ENCODE results near the gene ZNF816.
"Not testable (repeated sequence)": the region's sequence is repeated elsewhere in the genome, so short reads cannot be mapped to it uniquely, and the experiment has no call there.

The ZNF816 gene

GRCh38 chr19:52962394-52963246, at the start of gene ZNF816:
TSS of gene ZNF816 (minus strand) at chr19:52962881. CDS start at chr19:52956089, 6,792 bp downstream.
- DNase-seq (ENCODE audit: low read depth in 1 of 2, low spot score in 1 of 2): peak; percentile 98 to 99

DNA sequence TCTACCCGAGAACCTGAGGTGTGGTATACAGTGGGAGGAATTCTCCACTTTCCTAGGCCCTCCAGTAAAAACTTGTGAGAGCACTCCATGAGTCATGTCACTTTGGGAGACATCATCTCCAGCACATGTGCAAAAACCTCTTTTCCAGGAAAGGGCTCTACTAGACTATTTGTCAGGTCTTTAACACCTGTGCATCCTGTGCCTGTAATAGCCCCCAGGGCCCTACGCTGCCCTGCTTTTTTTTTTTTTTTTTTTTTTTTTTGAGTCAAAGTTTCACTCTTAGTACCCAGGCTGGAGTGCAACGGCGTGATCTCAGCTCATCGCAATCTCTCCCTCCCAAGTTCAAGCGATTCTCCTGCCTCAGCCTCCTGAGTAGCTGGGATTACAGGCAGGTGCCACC, 49.3 kb upstream of the ZNF816 start:
- no peak for DNase-seq (ENCODE audit: low read depth in 1 of 2, low spot score in 1 of 2)

DNA sequence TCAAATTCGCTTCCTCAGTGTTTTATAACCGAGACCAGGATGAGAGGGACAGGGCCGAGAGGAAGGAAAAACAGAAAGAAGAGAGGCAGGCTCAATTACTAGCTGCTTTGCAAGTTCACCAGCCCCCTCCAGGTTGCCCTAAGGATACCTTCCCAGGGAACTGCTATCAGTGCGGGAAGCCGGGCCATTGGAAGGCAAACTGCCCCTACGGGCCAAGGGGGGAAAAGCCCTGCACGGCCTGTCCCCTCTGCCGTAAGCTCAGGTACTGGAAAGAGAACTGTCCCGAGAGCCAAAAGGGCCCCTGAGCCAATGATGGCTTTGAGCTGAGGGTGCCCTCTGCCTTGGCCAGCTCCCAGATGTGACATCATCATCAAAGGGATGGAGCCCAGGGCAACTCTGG, 47.8 kb upstream of the ZNF816 start:
- no peak for DNase-seq (ENCODE audit: low read depth in 1 of 2, low spot score in 1 of 2)

DNA sequence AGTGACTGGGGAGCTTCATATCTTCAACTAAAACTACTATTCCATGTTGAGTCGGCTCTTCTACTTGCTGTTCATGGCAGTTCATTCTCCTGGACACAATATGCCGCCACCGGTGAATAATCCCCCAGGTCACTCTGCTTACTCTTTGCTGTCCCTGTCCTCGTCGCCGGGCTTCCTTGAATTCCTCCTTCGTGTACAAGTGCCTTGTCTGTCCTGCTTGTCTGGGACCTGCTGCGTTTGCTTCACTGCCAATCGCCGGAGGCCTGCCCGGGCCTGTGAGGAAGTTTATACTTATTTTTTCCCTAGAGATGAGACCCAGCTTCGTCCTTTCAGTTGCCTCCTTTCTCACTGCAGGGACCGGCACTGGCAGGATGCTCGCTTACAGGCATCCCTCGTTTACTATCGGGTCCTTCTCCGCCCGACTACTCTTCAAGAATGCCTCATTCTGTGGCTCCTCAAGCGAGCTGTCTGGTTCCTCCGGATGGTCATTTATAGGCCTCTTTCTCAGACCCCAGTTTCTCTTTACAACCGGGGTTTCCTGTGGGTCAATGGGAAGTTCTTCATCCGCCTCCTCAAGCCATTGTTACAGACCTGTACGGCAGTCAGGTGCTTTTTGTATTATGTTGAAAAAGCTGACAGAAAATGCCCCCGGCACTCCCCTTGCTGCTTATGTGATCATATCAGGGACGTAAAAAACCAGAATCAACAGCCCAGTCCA, 45.5 kb upstream of the ZNF816 start:
- no peak for DNase-seq (ENCODE audit: low read depth in 1 of 2, low spot score in 1 of 2)

DNA sequence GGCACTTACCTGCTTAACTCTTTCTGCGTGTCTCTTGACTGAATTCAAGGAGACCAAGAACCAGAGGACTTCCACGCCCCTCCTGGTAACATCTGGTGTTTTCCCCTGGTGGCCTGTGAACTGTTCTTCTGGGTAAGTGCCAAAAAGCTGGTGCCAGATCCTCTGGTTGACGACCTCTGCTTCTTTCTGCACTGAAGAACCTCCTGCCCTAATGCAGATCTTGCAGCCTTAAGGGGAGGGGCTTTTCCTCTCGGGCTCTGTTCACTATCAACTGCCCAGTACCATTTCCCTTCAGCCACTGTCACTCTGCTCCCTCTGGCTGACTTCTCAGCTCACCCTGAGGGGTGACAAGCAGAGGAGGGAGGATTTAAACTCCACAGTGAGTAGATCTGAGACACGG, 44.9 kb upstream of the ZNF816 start:
- DNase-seq (ENCODE audit: low read depth in 1 of 2, low spot score in 1 of 2): no peak

GRCh38 chr19:53007200-53007599, 44.5 kb upstream of the ZNF816 start:
- no peak for DNase-seq (ENCODE audit: low read depth in 1 of 2, low spot score in 1 of 2)

DNA sequence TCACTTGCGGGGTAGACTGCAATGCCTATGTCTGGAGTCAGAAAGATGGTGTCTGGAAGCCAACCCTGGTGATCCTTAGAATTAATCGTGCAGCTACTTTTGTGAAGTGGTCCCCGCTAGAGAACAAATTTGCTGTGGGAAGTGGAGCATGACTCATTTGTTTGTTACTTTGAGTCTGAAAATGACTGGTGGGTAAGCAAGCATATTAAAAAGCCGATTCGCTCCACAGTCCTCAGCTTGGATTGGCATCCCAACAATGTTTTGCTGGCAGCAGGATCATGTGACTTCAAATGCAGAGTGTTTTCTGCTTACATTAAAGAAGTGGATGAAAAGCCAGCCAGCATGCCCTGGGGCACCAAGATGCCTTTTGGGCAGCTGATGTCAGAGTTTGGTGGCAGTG, 41.6 kb upstream of the ZNF816 start:
- no peak for DNase-seq (ENCODE audit: low read depth in 1 of 2, low spot score in 1 of 2)

DNA sequence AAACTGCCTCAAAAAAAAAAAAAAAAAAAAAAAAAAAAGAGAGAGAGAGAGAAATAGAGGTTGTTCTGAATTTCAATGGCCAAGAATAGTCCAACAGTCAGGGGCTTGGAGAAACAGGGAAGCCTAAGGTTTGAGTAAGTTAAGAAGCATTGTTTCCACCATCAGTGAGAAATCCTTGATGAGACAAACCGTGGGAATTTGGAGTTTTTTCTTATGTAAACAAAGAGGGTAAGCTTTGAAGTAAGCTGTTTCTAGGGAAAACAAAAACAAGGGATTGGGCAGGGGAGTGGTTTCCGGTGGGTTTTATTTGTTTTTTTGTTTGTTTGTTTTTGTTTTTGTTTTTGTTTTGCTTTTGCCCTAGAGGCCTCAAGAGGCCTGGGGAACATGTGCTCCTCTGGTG, 39.8 kb upstream of the ZNF816 start:
- DNase-seq (ENCODE audit: low read depth in 1 of 2, low spot score in 1 of 2): no peak

DNA sequence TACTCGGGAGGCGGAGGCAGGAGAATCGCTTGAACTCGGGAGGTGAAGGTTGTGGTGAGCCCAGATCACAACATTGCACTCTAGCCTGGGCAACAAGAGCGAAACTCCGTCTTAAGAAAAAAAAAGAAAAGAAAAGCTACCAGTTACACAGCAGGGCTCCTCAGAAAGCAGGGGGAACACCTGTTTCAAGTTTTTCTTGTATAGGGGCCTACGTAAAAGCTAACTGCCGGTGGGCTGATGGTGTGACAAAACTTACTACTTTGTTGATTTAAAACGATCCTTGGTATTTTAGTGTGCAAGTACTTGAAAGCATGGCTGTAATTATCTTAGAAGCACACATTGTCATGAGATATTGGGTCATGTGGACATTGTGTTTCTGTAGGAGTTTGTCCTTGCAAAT, 35.3 kb upstream of the ZNF816 start:
- DNase-seq (ENCODE audit: low read depth in 1 of 2, low spot score in 1 of 2): no peak

DNA sequence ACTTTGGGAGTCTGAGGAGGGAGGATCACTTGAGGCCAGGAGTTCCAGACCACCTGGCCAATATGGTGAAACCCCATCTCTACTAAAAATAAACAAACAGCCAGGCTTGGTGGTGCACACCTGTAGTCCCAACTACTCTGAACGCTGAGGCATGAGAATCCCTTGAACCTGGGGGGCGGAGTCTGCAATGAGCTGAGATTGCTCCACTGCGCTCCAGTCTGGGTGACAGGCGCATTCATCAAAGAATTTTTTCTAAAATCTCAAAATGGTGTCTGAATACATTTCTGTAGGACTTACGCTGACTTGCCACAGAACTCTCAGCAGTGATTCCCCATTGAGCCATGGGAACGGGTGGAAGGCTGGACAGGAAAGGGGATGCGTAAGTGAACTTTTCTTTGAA, 33.0 kb upstream of the ZNF816 start:
- DNase-seq (ENCODE audit: low read depth in 1 of 2, low spot score in 1 of 2): no peak

- DNase-seq (ENCODE audit: low read depth in 1 of 2, low spot score in 1 of 2): peak; percentile 52 to 63
Observed at GRCh38 chr19:52993342-52994178, 30.9 kb upstream of the ZNF816 start.

DNA sequence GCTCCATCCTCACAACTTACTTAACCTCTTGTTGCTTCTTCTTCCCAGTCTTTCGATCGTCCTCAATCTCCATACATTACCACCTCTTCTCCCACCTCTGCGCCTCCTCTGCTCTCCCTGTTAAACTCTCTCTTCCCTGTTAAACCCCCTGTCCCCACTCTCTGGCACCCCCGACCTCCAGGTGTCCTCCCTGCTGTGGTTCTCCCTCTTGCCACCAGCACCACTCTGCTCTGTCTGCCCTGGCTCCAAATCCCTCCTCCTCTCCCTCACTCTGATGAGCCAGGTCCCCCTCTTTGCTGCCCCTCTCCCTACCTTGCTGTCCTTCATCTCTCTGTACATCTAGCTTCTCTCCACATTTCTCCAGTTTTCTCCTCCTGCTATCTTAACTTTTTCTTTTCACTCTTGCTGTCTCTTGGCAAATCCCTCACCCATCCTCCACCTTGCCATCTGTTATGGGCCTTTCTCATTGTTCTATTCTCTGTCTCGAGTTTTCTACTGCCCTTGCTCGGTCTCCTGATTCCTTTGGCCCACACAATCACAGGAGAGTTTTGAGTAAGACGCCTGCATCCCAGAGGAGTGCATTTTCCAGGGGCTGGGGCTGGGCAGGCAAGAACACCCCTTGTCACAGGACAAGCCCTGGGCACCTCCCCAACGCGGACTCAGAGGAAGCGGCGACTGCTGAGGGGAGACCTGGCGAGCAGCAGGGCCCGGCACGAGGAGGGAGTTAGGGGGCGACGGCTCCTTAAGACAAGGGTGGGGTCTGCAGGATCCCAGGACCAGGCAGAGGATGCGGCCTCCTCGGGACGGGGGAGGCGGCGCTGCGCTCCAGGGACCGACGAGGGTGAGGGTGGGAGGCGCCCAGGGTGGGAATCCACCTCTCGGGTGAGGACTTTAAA, 29.7 kb upstream of the ZNF816 start:
- no peak for DNase-seq (ENCODE audit: low read depth in 1 of 2, low spot score in 1 of 2)

DNA sequence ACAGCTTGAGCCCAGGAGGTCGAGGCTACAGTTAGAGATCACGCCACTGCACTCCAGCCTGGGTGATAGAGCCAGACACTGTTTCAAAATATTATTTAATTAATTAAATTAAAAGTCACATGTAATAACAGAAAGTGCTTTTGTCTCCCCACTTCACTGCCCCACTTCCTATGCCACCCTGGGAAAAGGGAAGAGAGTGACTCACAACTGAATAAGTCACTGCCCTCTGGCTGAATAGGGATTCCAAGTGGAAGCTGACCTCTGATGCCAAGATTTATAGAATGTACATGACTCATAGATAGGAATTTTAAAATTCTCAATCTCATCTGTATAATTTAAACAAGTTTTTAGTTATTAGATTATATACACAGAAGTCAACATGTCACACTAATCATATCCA, 28.8 kb upstream of the ZNF816 start:
- no peak for DNase-seq (ENCODE audit: low read depth in 1 of 2, low spot score in 1 of 2)

GRCh38 chr19:52990759-52991418, 28.2 kb upstream of the ZNF816 start:
- no peak for DNase-seq (ENCODE audit: low read depth in 1 of 2, low spot score in 1 of 2)

- DNase-seq (ENCODE audit: low read depth in 1 of 2, low spot score in 1 of 2): no peak
Observed at GRCh38 chr19:52988506-52988905, 25.8 kb upstream of the ZNF816 start.

- DNase-seq (ENCODE audit: low read depth in 1 of 2, low spot score in 1 of 2): no peak
Observed at GRCh38 chr19:52987221-52987620, 24.5 kb upstream of the ZNF816 start.

GRCh38 chr19:52983167-52983566, 20.5 kb upstream of the ZNF816 start:
- DNase-seq (ENCODE audit: low read depth in 1 of 2, low spot score in 1 of 2): not testable (repeated sequence)

DNA sequence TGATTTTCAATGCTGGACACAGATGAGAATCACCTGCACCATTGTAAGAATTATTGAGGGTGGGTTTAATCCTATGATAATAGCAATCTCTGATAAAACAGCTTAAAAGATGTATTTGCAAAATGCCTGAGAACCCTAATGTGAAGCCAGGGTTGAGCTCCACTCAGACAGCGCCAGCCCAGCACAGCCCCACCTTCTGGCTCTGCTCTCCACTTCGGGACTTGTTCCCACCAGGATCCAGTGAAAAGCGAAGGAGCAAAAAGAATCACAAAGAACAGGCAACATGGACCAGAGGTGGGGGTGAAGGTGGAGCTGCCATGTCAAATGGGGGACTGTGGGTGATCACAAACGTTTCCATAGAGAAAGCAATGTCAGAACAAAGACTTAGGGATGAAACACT, 18.6 kb upstream of the ZNF816 start:
- no peak for DNase-seq (ENCODE audit: low read depth in 1 of 2, low spot score in 1 of 2)

DNA sequence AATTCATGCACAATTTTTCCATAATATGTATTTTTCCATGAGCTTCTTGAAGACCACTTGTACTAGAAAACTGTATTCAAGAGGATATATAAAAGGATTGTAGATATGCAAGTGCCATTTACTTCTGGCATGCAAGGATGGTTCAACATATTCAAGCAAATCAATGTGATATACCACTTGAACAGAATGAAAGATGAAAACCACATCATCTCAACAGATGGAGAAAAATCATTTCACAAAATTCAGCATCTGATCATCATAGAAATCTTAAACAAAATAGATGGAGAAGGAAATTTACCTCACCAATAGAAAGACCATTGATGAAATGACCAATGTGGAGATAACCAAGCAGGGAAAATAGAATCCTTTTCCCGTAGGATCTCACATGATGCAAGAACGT, 5.1 kb upstream of the ZNF816 start:
- no peak for DNase-seq (ENCODE audit: low read depth in 1 of 2, low spot score in 1 of 2)

DNA sequence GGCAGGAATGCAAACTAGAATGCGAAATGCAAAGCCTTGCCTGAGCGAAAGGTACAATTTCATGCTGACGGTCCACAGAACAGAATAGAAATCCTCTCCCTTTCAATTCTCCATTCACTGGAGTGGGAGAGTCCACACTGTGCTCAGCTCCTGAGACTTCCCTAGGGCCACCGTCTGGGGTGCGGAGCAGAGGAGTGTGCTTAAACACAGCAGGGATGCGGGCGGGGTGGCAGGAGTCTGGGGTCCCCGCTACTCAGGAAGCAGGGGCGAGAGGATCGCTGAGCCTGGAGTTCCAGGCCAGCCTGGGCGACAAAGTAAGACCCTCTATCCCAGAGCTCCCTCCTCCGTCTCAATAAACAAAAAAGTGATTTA, 552 bp upstream of the ZNF816 start:
- no peak for DNase-seq (ENCODE audit: low read depth in 1 of 2, low spot score in 1 of 2)
